GM13977 (cell line): ENCODE results near the gene DUSP3.

Experiments used
- DNase-seq: peaks from one replicate; pipeline ENCODE4 v3.0.0; 2012; ENCODE audit warnings: low spot score
- in situ Hi-C: fragments of 300-500 bp; cut with MboI; formaldehyde crosslinking; loops from one replicate; pipeline ENCODE4 v1.12.0; 2022; ENCODE audit warnings: low sequenced_read_pairs, low pct_unique_long_range_greater_than_20kb, mixed read lengths, inconsistent platforms; ENCODE audit not compliant: unreplicated experiment
- TF ChIP-seq, protein P1 (sequence below): IDR thresholded peaks from 2 replicates; pipeline ENCODE4 v1.5.1; 2012; ENCODE audit warnings: mild to moderate bottlenecking, control low read depth; ENCODE audit not compliant: insufficient read depth; ENCODE audit errors: extremely low read depth, missing control alignments

DUSP3 gene

DNA sequence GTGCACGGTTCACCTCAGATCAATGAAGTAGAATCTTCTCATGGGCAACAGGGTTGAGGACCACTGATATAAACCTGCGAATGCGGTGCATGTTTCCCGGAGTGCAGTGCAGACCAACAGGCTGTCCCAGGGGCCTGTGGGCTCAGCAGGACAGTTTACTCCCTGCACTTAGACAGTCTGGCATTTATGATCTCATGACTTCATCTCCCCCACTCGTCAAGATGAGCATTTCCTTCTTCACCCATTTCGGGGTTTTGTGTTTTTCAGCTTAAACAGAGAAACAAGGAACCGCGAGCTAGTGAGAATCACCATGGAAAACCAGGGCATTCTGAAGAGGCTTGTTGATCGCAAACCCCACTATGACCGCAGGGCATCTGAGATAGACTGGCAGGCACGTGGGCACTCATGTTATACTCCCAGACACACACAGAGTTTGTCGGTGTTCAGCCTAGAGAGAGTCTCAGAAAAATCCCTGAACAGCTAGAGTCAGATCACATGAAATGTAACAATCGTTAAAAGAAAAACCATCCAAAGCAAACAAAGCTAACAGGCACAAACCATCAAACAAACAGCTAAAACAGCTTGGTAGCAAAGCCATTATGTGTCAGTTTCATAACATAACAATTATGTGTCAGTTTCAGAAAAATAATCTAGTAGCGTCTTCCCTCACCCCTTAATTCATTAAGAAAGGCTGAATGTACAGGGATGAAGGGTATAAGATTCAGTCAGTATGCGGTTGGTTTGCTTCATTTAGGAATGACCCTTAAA lies 4.3 kb upstream of the DUSP3 start:
- in situ Hi-C loops = no loop called here
- TF ChIP-seq, protein P1, sequence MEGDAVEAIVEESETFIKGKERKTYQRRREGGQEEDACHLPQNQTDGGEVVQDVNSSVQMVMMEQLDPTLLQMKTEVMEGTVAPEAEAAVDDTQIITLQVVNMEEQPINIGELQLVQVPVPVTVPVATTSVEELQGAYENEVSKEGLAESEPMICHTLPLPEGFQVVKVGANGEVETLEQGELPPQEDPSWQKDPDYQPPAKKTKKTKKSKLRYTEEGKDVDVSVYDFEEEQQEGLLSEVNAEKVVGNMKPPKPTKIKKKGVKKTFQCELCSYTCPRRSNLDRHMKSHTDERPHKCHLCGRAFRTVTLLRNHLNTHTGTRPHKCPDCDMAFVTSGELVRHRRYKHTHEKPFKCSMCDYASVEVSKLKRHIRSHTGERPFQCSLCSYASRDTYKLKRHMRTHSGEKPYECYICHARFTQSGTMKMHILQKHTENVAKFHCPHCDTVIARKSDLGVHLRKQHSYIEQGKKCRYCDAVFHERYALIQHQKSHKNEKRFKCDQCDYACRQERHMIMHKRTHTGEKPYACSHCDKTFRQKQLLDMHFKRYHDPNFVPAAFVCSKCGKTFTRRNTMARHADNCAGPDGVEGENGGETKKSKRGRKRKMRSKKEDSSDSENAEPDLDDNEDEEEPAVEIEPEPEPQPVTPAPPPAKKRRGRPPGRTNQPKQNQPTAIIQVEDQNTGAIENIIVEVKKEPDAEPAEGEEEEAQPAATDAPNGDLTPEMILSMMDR = no peak
- DNase-seq = no peak

DNA sequence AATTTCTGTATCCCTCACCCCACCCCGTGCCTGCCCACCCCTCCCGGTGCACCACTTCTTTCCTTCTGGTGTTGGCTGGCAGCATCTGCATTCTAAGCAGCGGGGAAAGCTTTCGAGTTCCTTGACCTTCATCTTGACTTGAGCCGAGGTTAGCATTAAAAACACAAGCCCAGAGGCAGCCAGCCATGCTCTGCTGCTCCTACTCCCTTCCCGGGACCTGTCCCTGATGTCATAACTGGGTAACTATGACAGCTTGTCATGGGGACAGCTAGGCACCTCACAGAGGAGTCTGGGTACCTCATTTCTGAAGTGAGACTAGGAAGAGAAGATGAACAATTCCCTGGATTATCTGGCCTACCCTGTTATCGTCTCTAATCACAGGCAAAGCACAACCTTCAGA lies 1.4 kb upstream of the DUSP3 start, which contains the start of gene CFAP97D1:
TSS of gene CFAP97D1 (plus strand) at position 301 of the 400 bp plus-strand sequence. CDS start at position 329, 28 bp downstream.
- in situ Hi-C loops = no loop called here
- TF ChIP-seq, protein P1 = no peak
- no peak for DNase-seq

DNA sequence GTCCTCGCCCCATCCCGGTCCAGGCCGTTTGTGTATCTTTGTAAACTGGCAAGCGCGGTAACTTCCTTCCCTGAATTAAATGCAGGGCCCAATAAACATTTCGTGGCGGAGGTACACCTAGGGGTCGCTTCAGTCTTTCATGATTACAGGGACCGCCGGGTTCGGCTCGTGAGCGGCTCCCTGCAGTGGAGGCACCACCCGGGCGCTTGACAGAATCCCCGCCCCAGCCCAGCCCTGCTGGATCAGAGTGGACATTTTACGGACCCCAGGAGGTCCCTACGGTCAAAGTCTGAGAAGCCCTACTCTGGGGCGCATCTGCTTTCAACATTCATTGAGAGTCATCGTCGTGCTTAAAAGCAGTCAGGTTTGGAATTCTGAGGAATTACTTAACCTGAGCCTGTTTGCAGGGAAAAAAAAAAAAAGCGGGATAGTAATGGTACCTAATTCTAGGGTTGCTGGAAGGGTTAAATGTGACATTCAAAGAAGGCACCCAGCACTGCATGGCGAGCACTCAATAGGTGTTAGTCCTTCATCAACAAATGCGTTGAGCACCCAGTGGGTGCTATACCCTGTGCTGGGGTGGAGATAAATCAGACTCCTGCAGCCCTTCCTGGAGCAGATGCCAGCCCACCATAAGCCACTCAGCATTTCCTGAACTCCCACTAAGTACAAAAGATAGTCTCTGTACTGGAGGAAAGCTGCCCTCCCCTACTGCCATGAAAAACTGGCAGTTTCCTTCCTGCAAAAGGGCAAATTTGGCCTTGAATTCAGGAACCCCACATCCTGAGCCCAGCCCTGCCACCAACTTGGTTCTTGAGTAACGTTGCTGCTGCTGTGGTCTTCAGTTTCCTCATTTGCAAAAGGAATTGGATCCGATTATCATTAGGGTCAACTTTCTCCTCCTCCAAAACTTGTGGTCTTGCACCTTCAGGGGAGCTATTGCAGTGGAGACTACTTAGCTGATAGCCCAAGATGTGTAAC lies 658 bp upstream of the DUSP3 start:
- TF ChIP-seq, protein P1 = no peak
- in situ Hi-C loops = no loop called here
- no peak for DNase-seq

DNA sequence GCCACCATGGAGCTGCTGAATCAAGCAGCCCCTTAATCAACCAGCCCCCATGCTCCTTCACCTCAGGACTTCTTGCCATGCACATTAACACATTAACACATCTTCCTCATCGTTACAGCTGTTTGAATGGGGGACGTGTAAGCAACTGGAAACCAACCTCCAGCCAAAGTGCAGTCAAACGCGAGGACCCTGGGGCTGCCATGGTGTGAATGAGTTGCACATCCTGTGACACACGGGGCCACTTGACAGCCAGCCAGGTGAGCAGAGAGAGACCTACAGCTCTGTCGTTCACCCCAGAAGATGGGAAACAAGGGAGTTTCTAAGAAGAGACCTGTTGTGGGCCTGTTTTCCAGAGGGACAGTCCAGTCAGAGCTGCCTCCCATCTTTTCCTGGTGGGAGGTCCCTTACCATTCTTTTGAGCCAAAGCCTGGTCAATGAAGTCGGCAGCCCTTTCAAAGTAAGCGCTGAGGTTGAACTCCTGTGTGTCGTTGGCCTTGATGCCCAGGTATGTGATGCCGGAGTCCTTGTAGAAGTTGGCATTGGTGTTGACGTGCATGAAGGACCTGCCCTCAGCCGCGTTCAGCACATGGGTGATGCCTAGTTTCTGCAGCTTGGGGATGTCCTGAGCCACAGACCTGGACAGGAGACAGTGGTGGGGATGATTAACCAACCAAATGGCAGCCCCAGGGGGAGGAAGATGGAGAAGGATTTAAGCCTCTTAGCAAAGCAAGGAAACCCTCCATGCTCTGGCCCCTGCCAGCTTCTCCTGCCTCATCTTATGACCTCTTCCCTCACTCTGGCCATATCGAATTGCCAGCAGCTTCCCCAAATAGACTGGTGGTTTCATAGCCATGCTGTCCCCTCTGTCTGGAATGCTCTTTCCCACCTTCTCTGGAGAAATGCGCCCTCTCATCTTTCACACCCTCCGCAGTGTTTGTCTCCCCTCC lies 4.2 kb downstream of the DUSP3 start:
- TF ChIP-seq, protein P1 = no peak
- in situ Hi-C loops = no loop called here
- no peak for DNase-seq

DNA sequence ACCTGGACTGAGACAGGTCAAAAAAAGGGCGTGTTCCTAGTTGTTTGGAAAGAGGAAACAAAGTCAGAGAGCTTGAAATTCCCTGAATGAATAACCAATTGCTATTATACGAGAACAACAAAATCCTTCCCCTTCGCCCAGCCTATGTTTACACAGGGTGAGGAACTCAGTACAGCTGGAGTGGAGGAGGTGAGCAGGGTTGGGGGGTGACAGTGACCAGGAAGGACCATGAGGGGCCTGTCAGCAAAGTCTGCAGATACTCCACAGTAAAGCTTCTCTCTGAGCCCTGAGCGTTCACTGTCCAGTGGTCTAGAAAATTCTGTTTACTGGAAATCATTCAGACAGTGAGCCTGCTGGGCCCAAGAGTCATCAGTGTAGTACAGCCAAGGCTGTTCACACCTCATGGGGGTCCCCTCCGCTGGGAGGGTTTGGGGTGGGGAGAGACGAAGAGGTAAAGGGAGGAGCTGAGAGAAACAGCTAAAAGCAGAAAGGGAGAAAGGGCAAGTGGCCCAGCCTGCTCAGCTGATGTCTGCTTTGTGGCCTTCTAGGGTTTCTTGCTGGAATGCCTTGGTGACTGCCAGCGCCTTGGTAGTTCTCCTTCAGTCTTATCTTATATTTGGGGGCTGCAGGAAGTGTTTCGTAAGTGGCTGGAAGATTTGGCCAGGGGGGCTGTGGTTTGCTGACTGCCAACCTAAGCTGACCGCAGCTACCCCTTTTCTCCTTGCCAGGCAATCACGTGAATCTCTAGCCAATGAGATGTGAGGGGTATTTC lies 5.7 kb downstream of the DUSP3 start:
- DNase-seq = no peak
- in situ Hi-C loops = no loop called here
- TF ChIP-seq, protein P1 = no peak
